Measurements from ENCODE around the gene TIMM10. TPM values are rescaled to one million over a fixed set of nuclear protein-coding genes. Genes with fewer than 3 reads are reported as not detected.

The TIMM10 gene
- total RNA-seq, 4 donors from 2014 or later: 45.4 to 61.7 (median 49.5) TPM

GRCh38 chr11:57498540-57498939, 32.0 kb downstream of the TIMM10 start:
- Histone ChIP-seq H3K4me1 (peaks cover 39 to 50% of the 10 kb centered on the region in 2 donors), H3K27ac (peak overlapping the region; percentile 87 to 95 (median 92)), H3K4me3 (no peak overlapping the region), H3K27me3 (no peaks in the 10 kb centered on the region), H3K9me3 (no peaks in the 10 kb centered on the region), H3K36me3 (no peaks in the 10 kb centered on the region)
- DNase-seq (no peak), ATAC-seq (no peak)
- in situ Hi-C loops (cut with MboI; ENCODE audit: low sequenced_read_pairs in 4 of 4) (loop anchor here in 2 of 4 donors (10.0 to 25.0 kb wide), 2 partner anchors 161 to 174 kb away; partner anchors contain the start of genes P2RX3 (in 1 of the 2), SSRP1 (in 1 of the 2) and TNKS1BP1 (in 1 of the 2)), intact Hi-C loops (cut with DNase I; ENCODE audit: low total_unique reads) (no loop called here)
- TF ChIP-seq POLR2A (IDR thresholded peaks at IDR 0.05) (no peak), CTCF (IDR thresholded peaks at IDR 0.05 in 4 of 5, conservative IDR thresholded peaks at IDR 0.05 in 1 of 5) (no peak)

- Histone ChIP-seq H3K9me3 (no peaks in the 10 kb centered on the region), H3K36me3 (no peaks in the 10 kb centered on the region), H3K27me3 (no peaks in the 10 kb centered on the region), H3K4me3 (no peak overlapping the region), H3K27ac (peak overlapping the region in 3 of 4 donors; percentile 3 to 92 (median 87)), H3K4me1 (peaks cover 42 to 50% of the 10 kb centered on the region in 2 donors)
- ATAC-seq: no peak
- intact Hi-C loops (cut with DNase I; ENCODE audit: low total_unique reads): no loop called here
- in situ Hi-C loops (cut with MboI; ENCODE audit: low sequenced_read_pairs in 4 of 4): loop anchor here in 2 of 4 donors (10.0 to 25.0 kb wide), 2 partner anchors 160 to 173 kb away; partner anchors contain the start of genes P2RX3 (in 1 of the 2), SSRP1 (in 1 of the 2) and TNKS1BP1 (in 1 of the 2)
- DNase-seq: no peak
- TF ChIP-seq CTCF (IDR thresholded peaks at IDR 0.05 in 4 of 5, conservative IDR thresholded peaks at IDR 0.05 in 1 of 5) (no peak), POLR2A (IDR thresholded peaks at IDR 0.05) (no peak)
Observed at GRCh38 chr11:57497303-57498247, 33.0 kb downstream of the TIMM10 start.

DNA sequence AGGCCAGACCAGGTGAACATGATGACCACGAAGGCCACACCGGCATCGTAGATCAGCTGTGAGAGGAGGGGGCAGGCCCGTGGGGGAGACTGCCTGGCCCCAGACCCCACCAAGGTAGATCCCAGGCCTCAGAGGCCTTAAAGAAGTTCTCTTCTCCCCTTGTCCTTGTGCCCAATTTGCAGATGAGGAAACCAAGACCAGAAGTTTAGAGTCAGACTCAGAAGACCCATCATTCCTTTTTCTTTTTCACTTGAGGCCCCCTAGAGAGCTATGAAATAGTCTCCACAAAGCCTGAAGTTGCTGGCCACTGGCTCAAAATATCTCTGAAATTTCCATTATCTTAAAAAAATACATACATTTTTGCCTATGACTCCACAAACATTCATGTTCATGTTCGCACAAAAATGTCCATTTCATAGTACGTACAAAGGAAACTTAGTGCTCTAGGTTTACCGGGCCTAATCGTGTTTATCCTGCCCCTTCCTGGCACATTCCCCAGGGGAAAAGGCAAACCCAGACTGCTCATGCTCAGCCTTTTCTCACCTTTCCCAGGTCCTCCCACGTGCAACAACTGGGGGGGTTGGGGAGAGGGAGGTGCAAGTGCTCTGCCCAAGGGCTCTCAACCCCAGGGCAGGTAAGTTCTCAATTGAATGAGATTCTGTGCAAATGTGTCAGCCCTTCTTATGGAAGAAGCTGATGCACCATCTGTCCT, 34.3 kb downstream of the TIMM10 start:
- H3K27me3 ChIP-seq: no peaks in the 10 kb centered on the region
- no peak for TF ChIP-seq CTCF (IDR thresholded peaks at IDR 0.05 in 4 of 5, conservative IDR thresholded peaks at IDR 0.05 in 1 of 5)
- no peak for TF ChIP-seq POLR2A (IDR thresholded peaks at IDR 0.05)
- H3K36me3 ChIP-seq: no peaks in the 10 kb centered on the region
- no peak overlapping the region for H3K4me3 ChIP-seq
- peaks cover 40 to 44% of the 10 kb centered on the region in 2 donors for H3K4me1 ChIP-seq
- no peaks in the 10 kb centered on the region for H3K9me3 ChIP-seq
- ATAC-seq (no peak), DNase-seq (no peak)
- in situ Hi-C loops (cut with MboI; ENCODE audit: low sequenced_read_pairs in 4 of 4) (loop anchor here in 2 of 4 donors (10.0 to 25.0 kb wide), 2 partner anchors 159 to 171 kb away; partner anchors contain the start of genes P2RX3 (in 1 of the 2), SSRP1 (in 1 of the 2) and TNKS1BP1 (in 1 of the 2)), intact Hi-C loops (cut with DNase I; ENCODE audit: low total_unique reads) (no loop called here)
- peak overlapping the region in 2 of 4 donors; percentile 33 to 80 for H3K27ac ChIP-seq

Data from gastrocnemius medialis (tissue), 4 donors.